Activated CD8-positive, alpha-beta memory T cell treated with anti-CD3 and anti-CD28 coated beads for 1 hour (primary cell): ENCODE measurements around the gene SH2D7.

Source experiments
- DNase-seq, 2 donors: peaks; one replicate each; pipeline ENCODE4 v3.0.0-alpha.2; 2020; ENCODE audit warnings: low read depth in 1 of 2; ENCODE audit errors: extremely low read depth in 1 of 2

SH2D7 gene

DNA sequence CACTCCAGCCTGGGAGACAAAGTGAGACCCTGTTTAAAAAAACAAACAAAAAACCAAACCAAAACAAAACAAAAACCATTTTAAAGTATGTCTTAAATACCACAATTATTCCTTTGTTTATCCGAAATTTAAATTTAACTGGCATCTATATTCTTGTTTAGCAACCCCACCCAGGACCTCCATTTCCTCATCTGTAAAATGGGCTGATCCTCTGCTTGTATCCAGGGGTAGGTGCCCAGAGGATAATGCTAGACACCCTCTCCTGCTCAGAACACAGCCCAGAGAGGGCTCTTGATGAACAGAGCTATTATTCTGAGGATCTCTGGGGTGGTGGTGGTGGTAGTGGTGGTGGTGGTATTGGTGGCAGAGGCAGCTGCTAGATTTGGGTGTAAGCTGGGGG, 9.8 kb downstream of the SH2D7 start:
- no peak for DNase-seq

DNA sequence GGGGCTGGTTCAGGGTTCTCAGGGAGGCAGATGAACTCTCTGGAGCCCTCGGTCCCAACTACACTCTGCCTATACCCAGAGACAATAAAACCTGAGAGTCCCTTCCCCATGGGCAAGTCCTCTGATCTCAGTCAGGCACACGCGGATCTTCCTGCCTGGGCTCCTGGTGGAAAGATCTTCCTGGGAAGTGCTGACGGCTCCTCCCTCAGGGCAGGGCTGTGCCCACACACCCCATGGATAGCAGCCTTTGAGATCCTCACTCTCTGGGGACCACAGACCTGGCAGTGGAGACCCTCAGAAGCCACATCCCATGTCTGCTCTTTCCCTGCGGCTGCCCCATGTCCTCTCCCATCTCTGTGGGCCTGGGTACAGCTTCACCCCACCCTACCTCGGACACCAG, 10.4 kb downstream of the SH2D7 start:
- no peak for DNase-seq

DNA sequence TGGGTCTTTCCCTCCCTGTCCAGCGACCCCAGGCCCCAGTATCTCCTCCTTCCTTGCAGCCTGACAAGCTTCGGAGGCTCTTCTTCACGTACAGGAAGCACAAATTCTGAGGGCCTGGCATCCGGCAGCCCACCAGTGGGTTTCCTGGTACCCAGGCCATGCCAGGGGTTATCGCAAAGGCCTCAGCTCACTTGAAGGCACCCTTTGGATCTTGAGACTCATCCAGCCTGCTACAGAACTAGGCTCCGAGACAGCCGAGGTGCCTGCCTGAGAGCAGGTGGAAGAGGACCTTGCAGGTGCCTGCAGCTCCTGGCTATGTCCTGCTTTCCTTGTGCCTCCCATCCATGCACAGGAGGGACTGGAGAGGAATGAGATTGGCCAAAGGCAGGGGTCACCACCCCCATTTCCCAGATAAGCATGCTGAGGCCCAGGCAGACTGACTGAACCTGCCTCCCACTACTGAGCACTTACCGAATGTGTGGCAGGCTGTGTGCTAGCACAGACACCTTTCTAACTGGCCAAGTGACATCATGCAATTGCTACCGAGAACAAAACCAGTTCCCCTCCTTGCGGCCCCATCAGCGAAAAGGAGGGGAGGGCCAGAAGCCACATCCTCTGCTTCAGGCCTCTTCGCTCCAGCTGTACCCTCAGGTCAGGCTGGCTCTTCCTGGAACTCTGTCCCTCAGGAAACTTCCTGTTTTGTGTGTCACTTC, 11.2 kb downstream of the SH2D7 start:
- DNase-seq: peak; percentile 4 to 22

DNA sequence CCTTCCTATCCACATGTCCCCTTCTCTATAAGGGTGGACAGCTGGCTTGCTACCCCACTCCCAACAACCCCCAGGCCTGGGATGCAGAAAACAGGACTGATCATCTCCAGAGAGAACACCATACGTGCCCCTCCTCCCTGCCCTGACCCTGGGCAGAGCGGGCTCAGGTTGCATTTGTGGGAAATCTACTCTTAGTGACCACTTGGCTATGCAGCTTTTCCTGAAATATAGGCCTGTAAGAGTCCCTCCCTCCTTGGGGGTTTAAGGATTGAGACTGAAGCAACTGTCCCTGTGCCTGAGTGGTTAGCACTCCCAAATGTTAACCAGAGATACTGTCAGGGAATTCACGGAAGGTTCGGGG, 11.7 kb downstream of the SH2D7 start:
- no peak for DNase-seq

DNA sequence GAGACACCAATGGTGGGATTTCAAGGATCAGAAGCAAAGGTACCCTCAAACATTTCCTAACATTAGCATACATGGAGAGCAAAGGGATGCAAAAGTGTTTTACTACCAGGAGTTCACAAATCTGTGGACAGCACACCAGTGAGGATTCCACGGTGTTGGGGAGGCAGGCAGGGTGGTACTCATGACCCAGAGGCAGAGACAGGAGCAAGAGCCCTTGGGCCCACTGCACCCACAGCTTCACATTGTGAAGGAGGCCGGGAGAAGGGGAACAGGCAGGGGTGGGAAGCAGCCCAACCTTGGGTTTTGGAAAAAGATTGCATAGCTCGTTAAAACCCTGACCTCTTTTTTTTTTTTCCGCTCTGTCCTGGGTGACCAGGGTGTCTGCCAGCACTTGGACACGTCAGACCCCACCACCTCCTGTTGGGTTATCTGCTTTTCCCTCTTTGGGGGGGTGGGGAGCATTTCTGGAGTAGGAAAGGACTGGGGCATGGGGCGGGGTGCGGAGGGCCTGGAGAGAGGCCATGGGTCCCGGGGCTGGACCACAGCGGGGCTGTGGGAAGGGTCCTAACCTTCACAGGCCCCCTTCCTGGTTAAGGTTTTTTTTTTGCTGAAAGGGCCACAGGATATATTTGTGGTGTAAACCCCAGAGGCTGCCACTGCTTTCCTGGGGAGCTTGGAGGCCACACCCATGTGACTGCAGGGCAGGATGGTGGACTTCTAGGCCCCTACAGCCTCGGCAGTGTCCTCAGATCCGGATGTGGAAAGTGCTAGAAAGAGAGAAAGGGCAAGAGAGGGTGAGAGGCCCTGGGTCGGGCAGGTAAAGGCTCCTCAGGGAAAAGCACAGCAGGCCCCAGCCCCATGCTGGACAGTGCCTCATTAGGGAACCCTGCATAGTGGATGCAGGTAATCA, 12.5 kb downstream of the SH2D7 start:
- no peak for DNase-seq

DNA sequence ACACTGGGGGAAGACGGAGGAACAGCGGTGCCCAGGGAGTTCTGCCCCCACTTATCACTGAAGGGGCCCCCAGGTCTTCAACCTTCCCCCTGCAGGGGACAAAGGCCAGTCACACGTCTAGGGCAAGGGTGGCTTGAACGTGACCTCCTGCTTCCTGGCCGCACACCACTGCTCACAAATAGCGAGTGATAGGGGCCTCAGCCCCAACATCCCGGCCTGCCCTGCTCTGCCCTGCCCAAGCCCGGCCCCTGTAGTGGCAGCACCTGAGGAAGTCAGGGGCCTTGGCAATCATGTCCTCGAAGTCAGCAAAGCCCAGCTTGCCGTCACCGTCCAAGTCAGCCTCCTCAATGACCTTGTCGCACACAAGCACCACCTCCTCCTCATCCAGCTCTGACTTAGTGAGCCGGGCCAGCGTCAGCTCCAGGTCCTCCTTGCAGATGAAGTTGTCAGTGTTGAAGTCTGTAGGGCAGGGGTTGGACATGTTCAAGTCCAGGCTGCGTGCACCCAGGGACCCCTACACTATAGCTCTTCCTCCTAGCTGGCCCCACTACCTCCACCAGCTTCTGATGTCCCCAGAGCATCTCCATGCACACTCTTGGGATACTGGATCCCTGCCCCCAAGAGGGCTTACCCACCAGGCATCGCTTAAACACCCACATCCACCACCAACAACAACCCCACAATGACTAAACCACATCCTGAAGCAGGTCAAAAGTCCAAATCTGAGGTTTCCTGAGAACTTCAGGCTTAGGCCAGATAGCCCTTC, 13.3 kb downstream of the SH2D7 start:
- DNase-seq: no peak

DNA sequence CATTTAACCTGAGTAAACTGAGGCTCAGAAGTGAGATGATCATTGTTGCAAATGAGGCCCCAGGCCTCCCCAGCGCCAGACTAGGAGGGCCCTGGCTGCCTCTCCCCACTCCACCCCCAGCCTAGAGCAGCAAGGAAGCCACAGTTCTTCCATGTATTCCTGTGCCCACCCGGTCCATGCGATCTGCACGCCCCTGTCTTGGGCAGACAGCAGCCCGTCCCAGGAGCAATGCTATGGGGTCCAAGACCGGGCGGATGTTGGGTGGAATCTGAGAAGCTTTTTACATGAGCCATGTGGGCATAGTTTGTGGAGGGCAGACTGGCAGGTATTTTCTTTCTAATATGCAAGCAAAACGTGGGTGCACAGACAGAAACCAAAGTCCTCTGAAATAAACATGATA, 15.1 kb downstream of the SH2D7 start:
- DNase-seq: no peak

DNA sequence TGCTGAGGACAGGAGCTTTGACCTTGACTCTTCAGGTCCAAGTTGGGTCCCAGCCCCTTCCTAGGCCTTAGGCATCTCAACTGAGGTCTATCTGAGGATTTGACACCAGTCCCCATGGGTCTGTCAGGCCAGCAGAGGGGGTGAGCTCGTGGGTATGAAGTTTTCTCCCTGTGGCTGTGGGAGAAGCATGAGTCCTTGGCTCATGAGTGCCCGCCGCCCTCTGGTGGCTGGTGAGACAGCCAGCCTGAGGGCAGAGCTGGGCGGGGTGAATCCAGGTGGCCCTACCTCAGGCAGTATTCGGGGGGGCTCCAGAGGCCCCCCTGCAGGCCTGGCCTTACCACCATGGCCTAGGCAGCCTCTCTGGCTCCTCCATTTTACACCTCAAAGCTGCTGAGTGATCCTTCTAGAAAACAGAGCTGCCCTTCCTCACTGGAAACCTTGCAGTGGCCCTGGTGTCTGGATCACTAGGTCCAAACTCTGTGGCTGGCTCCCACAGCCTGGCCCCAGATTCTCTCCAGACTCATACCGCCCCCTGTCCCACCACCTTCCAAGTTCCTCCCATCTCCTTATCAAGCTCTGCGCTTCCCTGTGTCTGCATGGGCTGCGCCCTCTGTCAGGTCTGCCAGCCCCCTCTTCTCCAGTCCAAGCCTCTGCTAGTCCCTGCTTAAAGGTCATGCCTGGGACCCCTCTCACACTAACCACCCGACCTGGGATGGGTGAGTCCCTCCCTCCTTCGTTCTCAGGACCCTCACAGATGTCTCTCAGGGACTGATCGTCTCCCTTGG, 16.1 kb downstream of the SH2D7 start:
- DNase-seq: peak; percentile 67 to 72

DNA sequence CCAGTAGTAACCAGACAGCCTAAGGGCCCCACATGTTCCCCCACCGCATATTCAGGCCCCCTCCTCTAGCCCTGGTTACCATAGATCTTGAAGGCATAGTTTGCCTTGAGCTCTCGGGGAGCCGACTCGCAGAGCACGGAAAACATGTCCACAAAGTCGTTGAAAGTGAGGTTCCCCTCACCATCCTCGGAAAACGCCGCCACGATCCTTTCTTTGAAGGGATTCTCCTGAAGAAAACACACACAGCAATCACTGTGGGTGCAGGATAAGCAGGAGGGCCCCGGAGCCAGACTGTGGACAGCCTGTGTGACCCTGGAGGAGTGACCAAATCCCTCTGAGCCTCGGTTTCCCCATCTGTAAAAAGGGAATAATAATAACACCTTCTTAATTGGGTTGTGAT, 16.8 kb downstream of the SH2D7 start:
- DNase-seq: no peak

DNA sequence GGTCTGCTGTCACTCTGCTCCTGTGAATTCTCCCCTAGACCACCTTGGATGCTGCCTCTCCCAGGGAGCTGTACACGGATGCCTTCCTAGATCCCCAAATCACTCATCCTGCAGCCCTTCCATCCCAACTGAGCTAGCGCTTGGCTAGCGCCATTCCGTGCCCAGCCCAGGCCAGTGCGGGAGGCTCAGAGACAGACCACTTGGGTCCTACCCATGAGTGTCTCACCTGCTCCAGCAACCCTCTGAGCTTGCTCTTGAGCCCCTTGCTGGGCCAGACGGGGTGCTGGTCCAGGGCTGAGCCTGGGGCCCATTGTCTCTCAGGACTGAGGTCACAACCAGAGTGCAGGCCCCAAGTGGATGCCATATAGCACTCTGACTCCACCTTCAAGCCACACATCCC, 17.7 kb downstream of the SH2D7 start:
- no peak for DNase-seq

DNA sequence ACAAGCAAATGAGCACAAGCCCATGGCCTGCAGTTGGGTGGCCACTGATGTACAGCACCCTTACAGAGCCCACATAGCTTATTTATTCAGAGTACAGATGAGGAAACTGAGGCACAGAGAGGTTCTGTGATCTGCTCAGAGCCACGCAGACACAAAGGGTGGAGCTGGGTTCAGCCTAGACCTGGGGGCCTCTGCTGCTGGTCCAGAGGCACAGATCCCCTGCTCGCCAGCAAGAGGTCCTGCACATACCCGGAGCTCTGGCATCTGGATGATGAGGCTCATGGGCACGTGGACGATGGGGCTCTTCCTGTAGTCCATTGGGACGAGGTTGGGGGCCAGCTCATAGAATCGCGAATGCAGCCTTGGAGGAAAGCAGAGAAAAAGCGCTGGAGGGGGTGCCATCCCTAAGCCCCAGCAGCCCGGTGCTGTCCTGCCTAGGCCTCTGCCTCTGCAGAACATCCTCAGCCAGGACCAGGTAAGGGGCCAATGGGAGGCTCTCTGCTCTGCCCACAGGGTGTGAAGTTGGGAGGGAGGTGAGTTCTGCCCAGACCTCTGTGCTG, 18.6 kb downstream of the SH2D7 start:
- no peak for DNase-seq

DNA sequence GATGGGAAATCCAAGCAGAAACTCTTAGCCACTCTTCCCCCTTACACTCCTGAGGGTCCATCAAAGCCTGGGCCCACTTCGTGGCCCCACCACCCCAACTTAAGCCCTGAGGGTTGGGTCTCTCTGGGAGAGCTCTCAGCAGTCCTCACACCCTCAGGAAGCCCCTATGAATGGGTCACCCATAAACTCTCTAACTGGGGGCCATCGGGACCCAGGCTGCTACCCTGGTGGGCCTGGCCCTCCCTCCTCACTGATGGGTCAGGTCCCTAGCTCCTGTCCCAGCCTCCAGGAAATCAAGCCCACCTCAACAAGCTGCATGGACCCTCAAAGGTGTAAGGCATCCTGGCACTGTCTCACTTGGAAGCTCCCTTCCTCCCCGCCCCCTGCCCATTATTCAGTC, 19.4 kb downstream of the SH2D7 start:
- DNase-seq: no peak

DNA sequence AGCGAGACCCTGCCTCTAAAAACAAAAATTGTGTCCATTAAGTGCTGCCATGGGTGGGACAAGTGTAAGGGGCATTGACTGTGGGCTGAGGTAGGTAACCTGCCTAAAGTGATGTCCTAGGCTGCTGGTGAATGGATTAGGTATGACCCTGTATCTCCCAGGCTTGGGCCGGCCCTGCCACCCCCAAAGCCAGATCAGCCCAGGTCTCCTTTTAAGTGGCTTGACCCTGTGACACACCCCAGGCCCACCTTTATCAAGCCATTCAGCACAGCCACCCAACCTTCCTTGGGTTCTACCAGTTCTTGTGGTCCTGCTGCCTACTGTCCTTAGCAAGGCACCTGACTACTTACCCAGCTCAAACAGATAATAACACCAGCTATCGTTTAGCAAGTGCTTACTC, 20.2 kb downstream of the SH2D7 start:
- DNase-seq: no peak

DNA sequence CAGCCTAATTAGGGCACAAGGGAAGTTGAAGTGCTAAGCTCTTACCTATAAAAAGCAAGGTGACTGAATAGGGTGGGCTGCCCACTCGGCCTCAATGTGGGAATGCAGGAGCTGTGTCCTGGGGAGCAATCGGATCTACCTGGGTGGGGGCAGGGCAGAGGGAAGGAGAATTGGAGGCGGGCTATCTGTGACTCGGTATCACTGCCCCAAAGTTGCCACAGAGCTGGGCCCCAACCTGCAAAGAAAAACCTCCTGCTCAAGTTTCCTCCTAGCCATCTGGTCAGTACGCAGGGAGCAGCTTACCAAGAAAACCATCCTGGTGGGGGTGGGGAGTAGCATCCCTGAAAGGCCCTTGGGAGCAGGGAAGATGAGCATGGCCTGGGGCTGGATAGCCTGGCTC, 28.2 kb downstream of the SH2D7 start:
- DNase-seq: no peak

DNA sequence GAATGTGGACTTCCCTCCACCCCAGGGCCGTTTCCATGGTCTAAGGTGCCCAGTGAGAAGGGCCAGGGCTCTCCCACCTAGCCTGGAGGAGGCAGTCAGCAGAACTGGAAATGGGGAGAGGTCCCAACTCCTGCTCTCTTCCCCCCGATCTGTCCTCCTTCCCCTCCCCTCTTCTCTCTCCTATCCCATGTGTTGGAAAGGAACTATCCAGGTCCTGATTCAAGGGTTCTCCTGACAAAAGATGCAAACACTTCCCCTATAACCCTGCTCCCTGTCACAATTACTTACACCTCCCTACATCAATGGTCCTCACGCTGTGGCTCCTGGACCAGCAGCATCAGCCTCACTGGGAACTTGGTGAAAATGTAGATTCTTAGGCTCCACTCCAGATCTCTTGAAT, 32.9 kb downstream of the SH2D7 start:
- no peak for DNase-seq

DNA sequence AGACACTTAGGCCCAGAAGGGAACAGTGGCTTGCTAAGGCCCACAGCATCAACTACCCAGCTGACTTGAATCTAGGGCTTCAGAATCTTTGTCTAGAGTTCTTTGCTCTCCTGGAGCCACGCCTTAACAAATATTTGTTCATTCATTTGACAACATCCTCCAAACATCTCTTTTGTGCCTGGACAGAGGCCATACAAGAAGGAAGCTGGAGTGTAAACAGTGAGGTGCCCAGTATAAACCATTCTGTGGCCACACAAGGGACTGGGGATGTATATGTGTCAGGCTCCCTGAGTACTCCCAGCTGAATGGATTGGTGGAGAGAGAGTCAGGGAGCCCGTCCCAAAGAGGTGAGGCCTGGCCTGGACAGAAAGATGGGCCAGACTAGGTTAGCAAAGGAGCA, 35.5 kb downstream of the SH2D7 start:
- no peak for DNase-seq

DNA sequence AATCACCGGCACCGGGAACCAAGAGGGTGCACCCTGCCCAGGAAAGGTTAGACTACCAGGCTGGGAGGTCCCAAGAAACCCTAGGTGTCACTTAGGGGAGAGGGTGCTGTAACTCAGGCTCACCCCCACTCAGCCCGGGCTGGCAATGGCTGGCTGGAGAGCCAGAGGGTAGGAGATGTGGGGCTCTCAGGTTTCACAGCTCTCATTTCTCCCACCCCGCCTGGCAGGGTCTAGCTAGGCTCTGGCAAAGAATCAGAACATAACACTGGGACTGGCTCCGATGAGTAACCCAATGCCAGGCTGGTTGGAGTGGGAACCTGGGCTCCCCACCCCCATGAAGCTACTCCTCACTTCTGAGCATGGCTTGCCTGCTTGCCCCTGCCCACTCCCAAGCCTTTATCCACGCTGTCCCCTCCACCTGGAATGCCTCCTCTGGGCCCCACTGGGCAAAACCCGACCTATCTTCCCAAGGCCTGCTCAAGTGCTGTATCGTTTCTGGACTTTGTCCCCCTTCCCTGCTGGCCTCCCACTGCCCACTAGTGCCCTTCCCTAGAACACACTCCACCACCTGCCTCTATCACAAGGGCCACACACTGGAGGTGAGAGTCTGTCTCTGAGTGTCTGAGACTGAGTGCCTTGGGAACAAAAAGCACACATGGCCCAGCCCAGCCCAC, 36.9 kb downstream of the SH2D7 start:
- DNase-seq: no peak

DNA sequence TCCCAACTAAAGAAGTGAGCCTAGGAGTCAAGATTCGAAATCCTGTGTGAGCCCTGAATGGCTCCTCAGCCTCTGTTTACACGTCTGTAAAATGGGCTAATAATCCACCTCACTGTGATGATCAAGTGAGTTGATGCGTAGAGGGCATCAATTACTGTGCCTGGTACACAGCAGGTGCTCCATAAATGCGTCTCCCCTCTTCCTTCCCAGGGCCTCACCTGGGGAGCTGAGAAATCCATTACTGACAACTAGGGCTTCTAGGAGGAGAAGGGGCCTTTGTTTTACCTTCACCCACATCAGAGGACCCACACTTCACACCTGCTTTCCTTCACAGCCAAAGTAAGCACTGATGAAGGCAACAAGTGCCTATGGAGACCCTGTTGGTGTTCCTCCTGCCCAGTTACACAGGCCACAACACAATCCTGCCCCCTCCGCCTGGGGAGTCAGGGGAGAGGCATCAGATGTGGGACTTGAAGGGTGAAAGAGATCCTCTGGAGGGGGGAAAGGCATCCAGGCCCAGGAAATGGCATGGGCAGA, 37.5 kb downstream of the SH2D7 start:
- no peak for DNase-seq

DNA sequence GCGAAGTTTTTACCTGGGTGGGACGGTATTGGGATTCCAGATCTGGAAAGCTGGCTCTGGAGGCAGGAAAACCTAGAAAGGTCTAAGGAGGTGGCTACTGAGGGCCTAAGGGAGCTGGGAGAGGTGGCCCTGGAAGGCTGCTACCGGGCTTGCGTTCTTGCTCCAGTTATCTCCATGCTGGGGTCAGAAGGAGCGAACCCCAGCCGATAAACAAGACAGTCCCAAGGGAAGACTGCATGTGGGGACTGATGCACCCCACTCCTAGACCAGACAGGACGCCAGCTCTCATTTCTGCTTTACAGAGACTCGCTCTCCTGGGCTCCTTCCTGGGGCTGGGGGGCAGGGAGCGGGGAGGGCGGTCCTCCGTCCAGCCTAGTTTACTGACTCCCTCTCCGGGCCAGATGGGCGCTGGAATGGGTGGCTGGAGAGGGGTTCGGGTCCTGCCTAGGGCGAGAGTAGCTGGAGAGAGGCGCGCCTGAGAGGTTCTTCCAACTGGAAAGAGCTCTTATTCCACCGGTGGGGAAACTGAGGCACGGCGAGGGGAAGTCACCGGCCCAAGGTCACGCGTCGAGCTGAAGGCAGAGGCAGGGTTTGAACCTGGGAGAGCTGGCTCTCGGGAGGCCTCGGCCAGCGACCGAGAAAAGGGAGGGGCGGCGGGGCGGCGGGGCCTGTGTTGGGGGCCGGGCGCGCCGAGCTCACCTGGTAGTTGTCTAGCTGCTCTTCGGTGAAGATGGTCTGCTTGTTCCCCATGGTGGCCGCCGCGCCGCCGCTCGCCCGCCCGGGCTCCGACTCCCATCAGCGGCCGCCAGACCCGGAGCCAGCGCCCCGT, 38.3 kb downstream of the SH2D7 start:
- DNase-seq: peak in 1 of 2 donors; percentile 28
